Glomerular visceral epithelial cell (primary cell): ENCODE results near the gene MED13L.

Experiments
- DNase-seq: peaks from one replicate; pipeline ENCODE4 v3.0.0-alpha.2; 2016; ENCODE audit errors: extremely low spot score

The MED13L gene

GRCh38 chr12:116090516-116090915, 187.0 kb downstream of the MED13L start:
- DNase-seq, result no peak

DNA sequence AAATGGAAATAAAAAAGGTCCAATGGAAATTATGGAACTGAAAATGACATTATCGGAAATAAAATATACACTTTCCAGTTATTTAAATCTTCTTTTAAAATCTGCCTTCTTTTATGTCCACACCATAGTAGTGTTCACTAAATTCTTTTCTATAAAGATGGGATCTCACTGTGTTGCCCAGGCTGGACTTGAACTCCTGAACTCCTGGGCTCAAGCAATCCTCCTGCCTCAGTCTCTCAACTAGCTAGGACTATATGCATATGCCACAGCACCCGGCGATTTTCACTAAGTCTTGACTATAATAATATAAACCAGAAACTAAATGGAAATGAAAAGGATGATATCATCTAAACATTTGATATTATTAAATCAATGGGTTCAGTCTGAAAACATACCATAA, 188.4 kb downstream of the MED13L start:
- no peak for DNase-seq

DNA sequence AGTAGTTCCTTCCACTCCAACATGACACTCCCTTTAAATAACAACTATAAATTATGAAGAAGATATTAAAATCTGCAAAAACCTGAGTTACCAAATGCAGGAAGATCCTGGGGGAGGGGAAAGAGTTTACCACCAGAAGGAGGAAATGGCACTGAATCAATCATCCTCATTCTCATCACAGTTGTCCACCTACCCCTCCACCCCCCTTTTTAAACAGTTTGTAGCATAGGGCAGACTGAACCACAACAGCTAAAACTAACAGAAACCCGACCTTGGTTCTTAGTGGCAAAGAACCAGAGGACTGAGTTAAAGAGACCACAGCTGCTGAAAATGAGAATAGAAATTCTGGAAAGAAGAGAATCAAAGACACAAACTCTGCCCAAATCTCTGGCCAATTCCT, 189.5 kb downstream of the MED13L start:
- no peak for DNase-seq

GRCh38 chr12:116087399-116087798, 190.1 kb downstream of the MED13L start:
- DNase-seq, result no peak

GRCh38 chr12:116080415-116080814, 197.1 kb downstream of the MED13L start:
- DNase-seq, result no peak

- no peak for DNase-seq
These were observed 199.1 kb downstream of the MED13L start for GRCh38 chr12:116078396-116078795.

GRCh38 chr12:116077431-116077830, 200.1 kb downstream of the MED13L start:
- DNase-seq, result no peak

DNA sequence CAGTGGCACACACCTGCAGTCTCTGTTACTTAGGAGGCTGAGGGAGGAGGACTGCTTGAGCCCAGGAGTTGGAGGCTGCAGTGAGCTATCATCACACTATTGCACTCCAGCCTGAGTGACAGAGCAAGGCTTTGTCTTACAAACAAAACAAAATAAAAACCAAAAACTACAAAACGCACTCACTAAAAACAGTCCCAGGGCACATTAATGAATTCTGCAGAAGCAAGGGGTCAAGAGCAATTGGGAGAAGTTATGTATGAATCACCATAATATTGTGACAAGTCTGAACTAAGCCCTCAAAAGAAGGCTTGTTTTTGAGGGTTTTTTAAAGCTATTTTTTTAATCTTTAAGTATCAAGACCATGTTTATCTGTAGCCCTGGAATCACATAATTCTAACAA, 201.1 kb downstream of the MED13L start:
- DNase-seq, result no peak

GRCh38 chr12:116074686-116075085, 202.8 kb downstream of the MED13L start:
- DNase-seq, result no peak

GRCh38 chr12:116071555-116072230, 205.8 kb downstream of the MED13L start:
- DNase-seq, result no peak

- DNase-seq, result no peak
These were observed 207.0 kb downstream of the MED13L start for GRCh38 chr12:116070444-116070843.

DNA sequence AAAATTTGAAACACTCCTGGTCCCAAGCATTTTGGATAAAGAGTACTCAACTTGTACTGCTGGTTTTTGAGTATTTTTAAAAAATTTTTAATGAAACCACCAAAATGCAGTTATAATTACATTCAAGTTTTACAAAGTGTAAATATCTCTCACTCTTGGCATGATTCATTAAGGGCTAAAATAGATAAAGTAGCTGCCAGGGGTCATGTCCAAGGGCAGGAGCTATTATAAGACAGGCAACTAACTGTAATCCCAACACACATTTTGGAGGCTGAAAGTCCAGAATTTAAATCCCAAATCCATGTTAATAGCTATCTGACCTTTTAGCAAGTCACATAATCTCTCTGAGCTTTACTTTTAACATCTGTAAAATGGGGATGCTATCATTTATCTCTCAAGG, 207.6 kb downstream of the MED13L start:
- no peak for DNase-seq

GRCh38 chr12:116068853-116069252, 208.6 kb downstream of the MED13L start:
- no peak for DNase-seq

DNA sequence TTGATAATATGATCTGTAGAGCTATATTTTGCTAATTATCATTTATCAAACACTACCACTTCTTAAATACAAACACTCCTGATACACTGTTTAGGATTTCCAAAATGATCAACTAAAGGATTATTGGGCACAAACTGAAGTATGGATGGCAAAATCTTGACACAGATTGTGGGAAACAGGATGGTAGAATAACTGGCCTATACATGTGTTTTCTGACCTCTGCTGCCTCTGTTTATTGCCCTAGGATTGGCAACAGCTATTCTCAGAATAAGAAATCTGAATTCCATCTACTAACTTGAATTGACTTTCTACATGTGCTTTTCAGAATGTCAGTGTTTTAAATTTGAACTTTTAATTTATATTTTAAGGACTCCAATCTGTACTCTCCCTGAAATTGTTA, 209.1 kb downstream of the MED13L start:
- DNase-seq, result no peak

DNA sequence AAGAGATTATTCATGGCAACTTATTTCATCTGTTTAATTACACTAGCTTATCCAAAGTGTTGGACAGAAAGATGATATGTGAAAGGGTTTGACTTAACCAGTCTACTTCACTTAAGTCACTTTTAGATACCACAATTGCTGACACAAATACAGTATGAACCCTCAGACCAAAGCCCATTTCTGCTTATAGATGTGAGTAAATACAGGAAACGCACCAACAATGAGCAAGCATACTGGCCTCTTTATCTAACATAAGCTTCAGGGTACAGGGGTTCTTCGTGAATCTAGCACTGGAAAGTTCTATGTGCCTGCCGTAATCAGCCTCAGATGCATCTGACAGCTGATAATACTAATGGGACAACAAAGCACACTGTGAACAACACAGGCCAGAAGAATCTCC, 209.6 kb downstream of the MED13L start:
- DNase-seq, result no peak

- DNase-seq, result peak; percentile 48
These were observed 210.9 kb downstream of the MED13L start for GRCh38 chr12:116066381-116067230.

GRCh38 chr12:116065606-116066005, 211.9 kb downstream of the MED13L start:
- DNase-seq, result no peak

DNA sequence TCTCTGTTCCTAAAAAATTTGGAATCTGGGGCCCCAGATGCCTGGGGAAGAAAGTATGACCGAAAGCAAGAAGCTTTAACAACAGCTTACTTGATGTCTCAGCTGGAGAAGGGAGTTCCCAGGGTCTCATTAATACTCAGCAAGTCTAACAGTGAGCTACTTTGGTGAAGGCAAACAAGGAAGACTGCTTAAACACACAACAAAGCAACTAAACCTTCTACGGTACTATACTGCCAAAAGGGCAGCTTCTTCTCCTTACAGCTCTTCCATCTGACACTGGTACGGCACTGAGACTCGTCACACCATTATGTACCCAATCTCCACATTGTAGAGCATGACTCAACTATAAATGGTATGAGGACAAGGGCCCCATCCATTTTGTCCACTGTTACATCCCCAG, 213.0 kb downstream of the MED13L start:
- no peak for DNase-seq

GRCh38 chr12:116062698-116063097, 214.8 kb downstream of the MED13L start:
- DNase-seq, result no peak

GRCh38 chr12:116060764-116061163, 216.7 kb downstream of the MED13L start:
- no peak for DNase-seq

DNA sequence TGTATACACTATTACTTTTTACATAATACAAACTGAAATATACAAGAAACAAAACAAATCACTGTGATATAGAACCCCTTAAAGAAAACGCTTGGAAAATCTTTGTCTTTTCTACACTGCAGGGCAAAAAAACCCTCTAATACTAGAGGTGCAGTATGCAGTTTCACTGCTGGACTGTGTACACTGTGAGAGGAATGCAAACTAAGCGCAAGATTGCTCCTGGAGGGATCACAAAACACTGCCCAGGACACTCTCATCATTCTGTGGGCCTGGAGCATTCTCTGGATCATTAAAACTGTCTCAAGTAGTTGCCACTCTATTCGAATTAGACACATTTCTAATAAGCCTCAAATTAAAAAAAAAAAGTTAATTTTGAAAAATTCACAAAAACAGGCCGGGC, 217.6 kb downstream of the MED13L start:
- DNase-seq, result no peak

DNA sequence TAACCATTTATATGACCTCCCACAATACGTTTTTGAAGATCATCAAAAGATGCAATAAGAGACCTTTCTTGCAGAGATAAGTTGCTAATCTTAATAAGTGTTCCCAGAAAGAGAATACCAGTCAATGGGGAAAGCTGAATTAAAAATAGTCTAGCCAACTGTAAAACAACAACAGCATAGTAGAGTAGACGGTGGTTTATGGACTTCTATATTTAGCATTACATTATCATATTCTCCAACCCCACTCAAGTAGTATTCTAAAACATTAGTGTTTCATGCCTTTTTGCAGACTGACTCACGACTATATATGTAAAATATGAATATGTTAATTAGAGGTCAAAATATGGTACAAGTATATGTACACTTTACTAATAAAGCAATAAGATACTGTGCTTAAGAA, 218.9 kb downstream of the MED13L start:
- DNase-seq, result no peak

- no peak for DNase-seq
These were observed 220.1 kb downstream of the MED13L start for GRCh38 chr12:116057356-116057755.
